Measurements from ENCODE around the gene AHNAK.

DNA sequence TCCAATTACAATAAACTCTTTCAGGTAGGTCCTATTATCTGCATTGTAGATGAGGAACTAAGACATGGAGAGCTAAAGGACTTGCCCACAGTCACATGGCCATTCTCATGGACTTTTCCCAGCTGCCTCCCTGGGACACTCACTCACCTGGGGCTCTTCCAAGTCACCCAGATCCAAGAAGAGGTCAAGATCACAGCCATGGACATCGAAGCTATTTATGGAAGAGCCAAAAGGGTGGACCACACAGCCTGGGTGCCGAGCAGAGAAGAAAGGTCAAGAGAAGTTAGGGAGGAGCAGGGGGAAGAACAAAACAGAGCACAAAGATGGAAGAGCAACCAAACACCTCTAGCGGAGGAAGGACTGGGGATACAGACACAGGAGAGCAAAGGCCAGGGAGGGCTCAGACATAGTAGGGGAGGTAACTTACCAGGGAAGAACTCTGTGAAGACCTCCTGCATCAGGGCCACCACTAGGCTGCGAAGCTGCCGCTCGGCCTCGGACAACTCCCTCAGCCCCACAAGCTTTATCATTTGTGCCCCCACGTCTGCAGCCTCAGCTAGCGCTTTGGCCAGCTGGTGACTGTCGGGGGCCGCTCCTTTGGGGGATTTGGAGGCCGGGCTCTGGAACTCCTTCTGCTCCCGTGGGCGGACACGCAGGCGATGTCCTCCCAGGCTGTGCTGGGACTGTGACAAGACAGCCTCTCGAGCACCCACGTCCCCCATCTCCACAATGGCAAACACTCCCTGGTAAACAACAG is 34.5 kb upstream of the AHNAK start:
- TF ChIP-seq, protein P1, sequence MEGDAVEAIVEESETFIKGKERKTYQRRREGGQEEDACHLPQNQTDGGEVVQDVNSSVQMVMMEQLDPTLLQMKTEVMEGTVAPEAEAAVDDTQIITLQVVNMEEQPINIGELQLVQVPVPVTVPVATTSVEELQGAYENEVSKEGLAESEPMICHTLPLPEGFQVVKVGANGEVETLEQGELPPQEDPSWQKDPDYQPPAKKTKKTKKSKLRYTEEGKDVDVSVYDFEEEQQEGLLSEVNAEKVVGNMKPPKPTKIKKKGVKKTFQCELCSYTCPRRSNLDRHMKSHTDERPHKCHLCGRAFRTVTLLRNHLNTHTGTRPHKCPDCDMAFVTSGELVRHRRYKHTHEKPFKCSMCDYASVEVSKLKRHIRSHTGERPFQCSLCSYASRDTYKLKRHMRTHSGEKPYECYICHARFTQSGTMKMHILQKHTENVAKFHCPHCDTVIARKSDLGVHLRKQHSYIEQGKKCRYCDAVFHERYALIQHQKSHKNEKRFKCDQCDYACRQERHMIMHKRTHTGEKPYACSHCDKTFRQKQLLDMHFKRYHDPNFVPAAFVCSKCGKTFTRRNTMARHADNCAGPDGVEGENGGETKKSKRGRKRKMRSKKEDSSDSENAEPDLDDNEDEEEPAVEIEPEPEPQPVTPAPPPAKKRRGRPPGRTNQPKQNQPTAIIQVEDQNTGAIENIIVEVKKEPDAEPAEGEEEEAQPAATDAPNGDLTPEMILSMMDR (IDR thresholded peaks at IDR 0.05; ENCODE audit: low read depth, low read length): no peak
- TF ChIP-seq POLR2A (IDR thresholded peaks at IDR 0.05; ENCODE audit: extremely low read depth, insufficient read length): no peak
- no peak for TF ChIP-seq MYC (IDR thresholded peaks at IDR 0.05; ENCODE audit: low read depth, low read length)
